Cortex of kidney (tissue), 1 donor: ENCODE results near the gene ZDHHC12.
A peak's percentile ranks its signal among the peaks of the same experiment; 100 is the strongest.

ENCODE experiments used
- DNase-seq: peaks from one replicate; lab custom pipeline; 2025; lab: John Stamatoyannopoulos, UW

ZDHHC12 gene

GRCh38 chr9:128723866-128724743, at the start of gene ZDHHC12:
TSS of gene ZDHHC12 (minus strand) at chr9:128724127. CDS start at chr9:128724093, 34 bp downstream.
- peak; percentile 99 for DNase-seq

GRCh38 chr9:128773049-128773448, 49.1 kb upstream of the ZDHHC12 start:
- no peak for DNase-seq

- no peak for DNase-seq
Observed at GRCh38 chr9:128771745-128772519, 48.0 kb upstream of the ZDHHC12 start, which contains the start of gene ZER1. TSS of gene ZER1 (minus strand) at chr9:128771927. CDS start at chr9:128755565, 16,362 bp downstream.

- DNase-seq, result no peak
Observed at GRCh38 chr9:128771094-128771721, 47.3 kb upstream of the ZDHHC12 start.

- no peak for DNase-seq
Observed at GRCh38 chr9:128770286-128771030, 46.5 kb upstream of the ZDHHC12 start.

- DNase-seq, result no peak
Observed at GRCh38 chr9:128768606-128769005, 44.7 kb upstream of the ZDHHC12 start.

- DNase-seq, result no peak
Observed at GRCh38 chr9:128765499-128765898, 41.6 kb upstream of the ZDHHC12 start.

GRCh38 chr9:128764361-128764760, 40.4 kb upstream of the ZDHHC12 start:
- DNase-seq, result no peak

- no peak for DNase-seq
Observed at GRCh38 chr9:128762671-128763449, 38.9 kb upstream of the ZDHHC12 start.

- DNase-seq, result no peak
Observed at GRCh38 chr9:128757602-128758001, 33.7 kb upstream of the ZDHHC12 start.

- DNase-seq, result no peak
Observed at GRCh38 chr9:128753627-128754026, 29.7 kb upstream of the ZDHHC12 start.

GRCh38 chr9:128750926-128751595, 27.1 kb upstream of the ZDHHC12 start:
- no peak for DNase-seq

GRCh38 chr9:128747241-128747640, 23.3 kb upstream of the ZDHHC12 start:
- no peak for DNase-seq

GRCh38 chr9:128743421-128743820, 19.5 kb upstream of the ZDHHC12 start:
- no peak for DNase-seq

GRCh38 chr9:128742401-128742800, 18.5 kb upstream of the ZDHHC12 start:
- no peak for DNase-seq

GRCh38 chr9:128735373-128735772, 11.4 kb upstream of the ZDHHC12 start:
- DNase-seq, result no peak

- no peak for DNase-seq
Observed at GRCh38 chr9:128733256-128733655, 9.3 kb upstream of the ZDHHC12 start.

GRCh38 chr9:128732576-128732975, 8.6 kb upstream of the ZDHHC12 start:
- DNase-seq, result no peak

GRCh38 chr9:128731691-128732090, 7.8 kb upstream of the ZDHHC12 start:
- DNase-seq, result no peak

GRCh38 chr9:128731093-128731492, 7.2 kb upstream of the ZDHHC12 start:
- DNase-seq, result no peak
